Measurements from ENCODE around the gene LRRN4.
A peak's percentile ranks its signal among the peaks of the same experiment; 100 is the strongest.

LRRN4 gene

GRCh38 chr20:6074145-6074561, 20.3 kb upstream of the LRRN4 start:
- TF ChIP-seq CTCF (IDR thresholded peaks at IDR 0.05), result peak; percentile 54

- no peak for TF ChIP-seq CTCF (IDR thresholded peaks at IDR 0.05)
These were observed 17.2 kb upstream of the LRRN4 start for GRCh38 chr20:6070829-6071695.

- TF ChIP-seq CTCF (IDR thresholded peaks at IDR 0.05), result no peak
These were observed 15.8 kb upstream of the LRRN4 start for GRCh38 chr20:6069669-6070068.

- TF ChIP-seq CTCF (IDR thresholded peaks at IDR 0.05), result no peak
These were observed 14.0 kb upstream of the LRRN4 start for GRCh38 chr20:6067763-6068318.

GRCh38 chr20:6066582-6066981, 12.7 kb upstream of the LRRN4 start:
- no peak for TF ChIP-seq CTCF (IDR thresholded peaks at IDR 0.05)

- no peak for TF ChIP-seq CTCF (IDR thresholded peaks at IDR 0.05)
These were observed 7.7 kb upstream of the LRRN4 start for GRCh38 chr20:6061544-6061943.

- TF ChIP-seq CTCF (IDR thresholded peaks at IDR 0.05), result no peak
These were observed 6.4 kb upstream of the LRRN4 start for GRCh38 chr20:6060213-6060612.

All from LNCAP (cell line).